BLaER1 treated with 17β-estradiol and CSF1 and Interleukin-3, amounts not matched to agents 10 nM and 100 nM (cell line): Measurements from ENCODE around the gene SOAT2.
"Not testable (repeated sequence)": the region's sequence is repeated elsewhere in the genome, so short reads cannot be mapped to it uniquely, and the experiment has no call there.

Experiments used
- H3K27ac ChIP-seq, 11 experiments: shearing (Covaris generic); formaldehyde crosslinking; 2 replicates each; pipeline ENCODE4 v1.8.1; 2022
- H3K27me3 ChIP-seq, 11 experiments: shearing (Covaris generic); formaldehyde crosslinking; 2 replicates each; pipeline ENCODE4 v1.8.1; 2022
- H3K36me3 ChIP-seq, 11 experiments: shearing (Covaris generic); formaldehyde crosslinking; 2 replicates each; pipeline ENCODE4 v1.8.1; 2022
- H3K4me1 ChIP-seq, 10 experiments: shearing (Covaris generic); formaldehyde crosslinking; 2 replicates each; pipeline ENCODE4 v1.8.1; 2022
- H3K4me2 ChIP-seq, 11 experiments: shearing (Covaris generic); formaldehyde crosslinking; 2 replicates each; pipeline ENCODE4 v1.8.1; 2022
- H3K4me3 ChIP-seq, 10 experiments: shearing (Covaris generic); formaldehyde crosslinking; 2 replicates each; pipeline ENCODE4 v1.8.1; 2022
- H3K9ac ChIP-seq, 11 experiments: shearing (Covaris generic); formaldehyde crosslinking; 2 replicates each; pipeline ENCODE4 v1.8.1; 2022
- H3K9me3 ChIP-seq, 11 experiments: shearing (Covaris generic); formaldehyde crosslinking; replicated peaks in 1 of 11; 2 replicates each; pipeline ENCODE4 v1.8.1; 2022
- H4K20me1 ChIP-seq, 11 experiments: shearing (Covaris generic); formaldehyde crosslinking; 2 replicates each; pipeline ENCODE4 v1.8.1; 2022
- Cebpa-rat ChIP-seq, 11 experiments: shearing (Covaris generic); IDR thresholded peaks; 2 replicates each; pipeline ENCODE4 v1.8.1; 2022

Gene SOAT2

DNA sequence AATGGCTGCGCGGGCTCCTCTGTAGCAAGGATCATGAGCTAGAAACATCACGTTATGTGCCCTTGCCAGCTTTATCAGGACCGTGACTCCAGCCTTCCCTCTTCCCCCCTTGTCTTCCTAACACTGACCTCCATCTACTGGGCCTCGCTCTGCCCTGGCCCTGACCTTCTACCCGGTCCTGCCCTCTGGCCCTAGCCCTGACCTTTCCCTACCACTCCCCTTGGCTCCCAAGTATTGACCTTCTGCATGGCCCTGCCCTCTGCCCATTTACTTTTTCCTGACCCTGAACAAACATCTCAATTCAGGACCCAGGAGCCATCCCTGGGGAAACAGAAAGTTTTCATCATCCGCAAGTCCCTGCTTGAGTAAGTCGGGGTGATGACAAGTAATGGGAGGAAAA lies 2.0 kb downstream of the SOAT2 start:
- H3K9me3 ChIP-seq: no peaks in the 10 kb centered on the region
- no peak overlapping the region for H3K4me3 ChIP-seq
- no peak for TF ChIP-seq Cebpa-rat (IDR thresholded peaks at IDR 0.05)
- no peak overlapping the region for H3K9ac ChIP-seq
- no peaks in the 10 kb centered on the region for H4K20me1 ChIP-seq
- no peaks in the 10 kb centered on the region for H3K27me3 ChIP-seq
- peaks cover 24 to 47% (median 29%) of the 10 kb centered on the region in 10 experiments for H3K4me1 ChIP-seq
- no peak overlapping the region for H3K4me2 ChIP-seq
- no peak overlapping the region for H3K27ac ChIP-seq
- H3K36me3 ChIP-seq: no peaks in the 10 kb centered on the region

DNA sequence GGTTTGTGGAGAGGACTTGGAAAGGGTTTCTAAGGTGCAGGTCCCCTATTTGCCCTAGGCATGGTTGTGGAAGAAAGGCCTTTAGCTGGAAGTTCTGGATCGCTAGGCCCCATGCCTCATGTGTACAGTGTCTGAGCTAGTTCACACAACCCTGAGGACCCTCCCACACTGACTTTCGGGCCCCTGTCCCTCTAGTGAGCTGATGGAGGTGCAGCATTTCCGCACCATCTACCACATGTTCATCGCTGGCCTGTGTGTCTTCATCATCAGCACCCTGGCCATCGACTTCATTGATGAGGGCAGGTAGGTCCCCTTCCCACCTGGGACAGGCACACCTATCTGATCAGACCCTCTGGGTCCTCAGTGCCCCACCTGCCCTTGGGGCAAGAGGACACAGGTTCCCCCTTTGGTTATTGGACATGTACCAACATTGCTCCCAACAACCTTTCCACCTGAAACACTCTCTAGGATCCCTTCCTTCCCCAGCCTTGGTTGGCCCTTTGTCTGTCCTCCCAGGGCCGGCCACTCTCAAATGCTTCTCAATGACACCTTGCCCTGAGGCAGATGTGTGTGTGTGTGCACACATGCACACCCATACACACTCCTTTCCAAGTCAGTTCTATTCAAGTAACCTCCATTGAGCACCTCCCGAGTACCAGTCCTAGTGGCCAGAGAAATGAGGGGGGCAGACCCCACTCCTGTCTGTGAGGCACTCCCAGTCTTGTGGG lies 2.6 kb downstream of the SOAT2 start:
- no peak overlapping the region for H3K4me2 ChIP-seq
- TF ChIP-seq Cebpa-rat (IDR thresholded peaks at IDR 0.05): no peak
- no peaks in the 10 kb centered on the region for H3K36me3 ChIP-seq
- H3K27me3 ChIP-seq: no peaks in the 10 kb centered on the region
- peaks cover 24 to 41% (median 29%) of the 10 kb centered on the region in 10 experiments for H3K4me1 ChIP-seq
- H3K9ac ChIP-seq: no peak overlapping the region
- no peak overlapping the region for H3K27ac ChIP-seq
- H3K4me3 ChIP-seq: no peak overlapping the region
- no peaks in the 10 kb centered on the region for H4K20me1 ChIP-seq
- H3K9me3 ChIP-seq: no peaks in the 10 kb centered on the region

DNA sequence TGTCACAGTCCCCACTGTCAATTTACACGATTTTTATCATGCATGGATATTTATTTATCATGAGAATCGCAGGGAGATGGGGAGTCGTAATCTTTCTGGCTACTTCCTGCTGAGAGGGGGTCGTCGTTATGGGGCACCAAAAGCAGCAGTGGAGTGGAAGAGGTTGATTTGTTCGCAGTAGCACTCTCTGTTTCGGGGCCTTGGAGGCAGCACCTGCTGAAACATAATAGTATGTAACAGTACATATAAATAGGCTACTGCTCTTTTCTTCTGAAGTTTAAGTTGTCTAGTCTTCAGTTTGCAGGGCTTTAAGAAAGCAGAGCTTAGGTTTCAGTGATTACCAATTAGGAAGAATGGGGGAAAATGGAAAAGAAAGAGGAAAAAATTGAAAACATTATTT lies 3.8 kb downstream of the SOAT2 start:
- no peak overlapping the region for H3K4me2 ChIP-seq
- H3K9me3 ChIP-seq: no peaks in the 10 kb centered on the region
- H3K4me3 ChIP-seq: no peak overlapping the region
- H3K27me3 ChIP-seq: no peaks in the 10 kb centered on the region
- no peaks in the 10 kb centered on the region for H4K20me1 ChIP-seq
- TF ChIP-seq Cebpa-rat (IDR thresholded peaks at IDR 0.05): no peak
- H3K4me1 ChIP-seq: peaks cover 23 to 29% (median 27%) of the 10 kb centered on the region in 10 experiments
- no peak overlapping the region for H3K9ac ChIP-seq
- no peak overlapping the region for H3K27ac ChIP-seq
- H3K36me3 ChIP-seq: no peaks in the 10 kb centered on the region

DNA sequence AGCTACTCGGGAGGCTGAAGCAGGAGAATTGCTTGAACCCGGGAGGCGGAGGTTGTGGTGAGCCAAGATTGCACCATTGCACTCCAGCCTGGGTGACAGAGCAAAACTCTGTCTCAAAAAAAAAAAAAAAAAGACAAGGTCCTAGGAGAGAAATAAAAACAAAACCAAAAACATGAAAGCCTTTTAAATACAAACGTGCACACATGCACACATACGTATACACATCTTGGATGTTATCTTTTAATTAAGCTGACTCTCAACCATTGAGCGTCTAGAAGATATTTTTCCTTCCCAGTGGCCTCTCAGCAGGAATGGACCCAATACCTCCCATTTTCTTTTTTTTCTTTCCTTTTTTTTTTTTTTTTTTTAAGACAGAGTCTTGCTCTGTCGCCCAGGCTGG lies 9.1 kb downstream of the SOAT2 start:
- not testable (repeated sequence) for H3K27me3 ChIP-seq, H3K4me3 ChIP-seq

DNA sequence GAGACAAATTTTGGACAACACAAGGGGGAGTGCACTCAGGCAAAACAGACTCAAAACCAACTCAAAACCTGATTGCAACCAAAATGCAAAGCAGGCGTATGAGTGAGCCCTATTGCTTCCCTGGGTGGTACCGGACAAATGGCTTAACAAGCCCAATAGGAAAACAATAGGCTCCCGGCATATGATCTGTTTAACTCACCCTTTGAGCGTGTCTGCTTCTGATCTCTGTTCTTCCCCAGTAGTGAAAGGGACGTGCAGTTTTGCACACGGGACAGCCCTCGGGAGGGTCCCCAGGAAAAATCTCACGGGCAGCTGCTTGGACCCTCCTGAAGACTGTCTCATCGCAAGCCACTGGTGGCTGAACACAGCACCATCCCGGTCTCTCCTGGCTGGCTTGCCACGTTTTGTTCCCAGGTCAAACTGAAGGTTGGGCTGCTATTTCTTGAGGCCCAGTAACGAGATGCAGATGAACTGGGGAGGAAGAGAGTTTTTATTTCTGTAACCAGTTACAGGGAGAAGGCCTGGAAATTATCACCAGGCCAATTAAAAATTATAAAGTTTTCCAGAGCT lies 9.9 kb downstream of the SOAT2 start:
- no peak for TF ChIP-seq Cebpa-rat (IDR thresholded peaks at IDR 0.05)
- Histone ChIP-seq H4K20me1 (no peaks in the 10 kb centered on the region), H3K4me3 (no peak overlapping the region), H3K27me3 (no peaks in the 10 kb centered on the region), H3K4me2 (no peak overlapping the region), H3K9ac (no peak overlapping the region), H3K36me3 (no peaks in the 10 kb centered on the region), H3K9me3 (no peaks in the 10 kb centered on the region), H3K27ac (no peak overlapping the region), H3K4me1 (no peaks in the 10 kb centered on the region)

More for the DNA sequence above, 9.1 kb downstream of the SOAT2 start:
- H3K27ac ChIP-seq, H3K9me3 ChIP-seq, H3K9ac ChIP-seq, H3K36me3 ChIP-seq, H4K20me1 ChIP-seq, H3K4me1 ChIP-seq, H3K4me2 ChIP-seq: not testable (repeated sequence)

DNA sequence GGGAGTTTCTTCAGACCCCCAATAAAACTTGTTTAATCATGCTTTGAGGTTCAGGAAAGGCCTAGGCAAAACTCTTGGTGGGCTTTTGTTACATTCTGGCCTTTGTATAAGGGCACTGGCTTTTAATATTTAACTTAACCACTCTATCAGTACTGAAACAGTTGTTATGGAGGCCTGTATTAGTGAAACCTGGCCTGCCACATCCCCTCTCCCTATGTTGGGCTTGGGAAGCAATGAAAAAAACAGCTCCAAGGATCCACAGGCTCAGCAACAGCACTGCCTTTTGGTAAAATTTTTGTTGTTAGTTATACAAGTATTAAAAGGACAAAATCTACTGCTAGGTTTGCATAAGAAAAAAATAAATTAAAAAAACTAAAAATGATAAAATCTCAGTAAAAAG lies 10.7 kb downstream of the SOAT2 start:
- no peak overlapping the region for H3K9ac ChIP-seq
- no peak for TF ChIP-seq Cebpa-rat (IDR thresholded peaks at IDR 0.05)

DNA sequence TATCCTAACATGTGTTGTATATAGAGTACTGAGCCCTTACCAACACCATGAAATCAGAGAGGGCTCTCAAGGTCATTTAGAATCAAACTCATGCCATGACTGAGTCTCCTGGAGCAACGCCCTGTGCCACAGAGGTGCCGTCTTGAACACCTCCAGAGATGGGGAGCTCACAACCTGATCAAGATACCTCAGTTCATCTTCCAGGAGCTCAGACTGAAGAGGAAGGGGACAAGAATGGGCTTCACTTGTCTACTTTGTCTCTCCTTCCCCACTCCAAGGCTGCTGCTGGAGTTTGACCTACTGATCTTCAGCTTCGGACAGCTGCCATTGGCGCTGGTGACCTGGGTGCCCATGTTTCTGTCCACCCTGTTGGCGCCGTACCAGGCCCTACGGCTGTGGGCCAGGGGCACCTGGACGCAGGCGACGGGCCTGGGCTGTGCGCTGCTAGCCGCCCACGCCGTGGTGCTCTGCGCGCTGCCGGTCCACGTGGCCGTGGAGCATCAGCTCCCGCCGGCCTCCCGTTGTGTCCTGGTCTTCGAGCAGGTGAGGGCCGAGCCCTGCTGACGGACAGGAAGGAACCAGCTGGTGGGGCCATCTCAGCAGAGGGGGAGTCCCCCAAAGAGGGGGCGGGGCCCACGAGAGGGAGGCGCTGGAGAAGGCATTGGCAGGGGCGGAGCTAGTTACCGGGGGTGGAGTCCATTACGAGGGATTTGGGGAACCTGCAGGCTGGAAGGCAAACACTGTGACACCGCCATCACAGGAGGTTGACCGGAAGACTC lies 12.0 kb downstream of the SOAT2 start:
- no peaks in the 10 kb centered on the region for H3K36me3 ChIP-seq
- H3K4me2 ChIP-seq: no peak overlapping the region
- no peak overlapping the region for H3K27ac ChIP-seq
- H4K20me1 ChIP-seq: no peaks in the 10 kb centered on the region
- no peaks in the 10 kb centered on the region for H3K27me3 ChIP-seq
- no peak overlapping the region for H3K4me3 ChIP-seq
- TF ChIP-seq Cebpa-rat (IDR thresholded peaks at IDR 0.05): no peak
- no peaks in the 10 kb centered on the region for H3K9me3 ChIP-seq
- H3K9ac ChIP-seq: no peak overlapping the region
- no peaks in the 10 kb centered on the region for H3K4me1 ChIP-seq

More for the DNA sequence above, 10.7 kb downstream of the SOAT2 start:
- H3K4me3 ChIP-seq: no peak overlapping the region
- H3K36me3 ChIP-seq: no peaks in the 10 kb centered on the region
- no peak overlapping the region for H3K4me2 ChIP-seq
- H3K27me3 ChIP-seq: no peaks in the 10 kb centered on the region
- H3K4me1 ChIP-seq: no peaks in the 10 kb centered on the region
- H3K9me3 ChIP-seq: no peaks in the 10 kb centered on the region
- H4K20me1 ChIP-seq: no peaks in the 10 kb centered on the region
- H3K27ac ChIP-seq: no peak overlapping the region

DNA sequence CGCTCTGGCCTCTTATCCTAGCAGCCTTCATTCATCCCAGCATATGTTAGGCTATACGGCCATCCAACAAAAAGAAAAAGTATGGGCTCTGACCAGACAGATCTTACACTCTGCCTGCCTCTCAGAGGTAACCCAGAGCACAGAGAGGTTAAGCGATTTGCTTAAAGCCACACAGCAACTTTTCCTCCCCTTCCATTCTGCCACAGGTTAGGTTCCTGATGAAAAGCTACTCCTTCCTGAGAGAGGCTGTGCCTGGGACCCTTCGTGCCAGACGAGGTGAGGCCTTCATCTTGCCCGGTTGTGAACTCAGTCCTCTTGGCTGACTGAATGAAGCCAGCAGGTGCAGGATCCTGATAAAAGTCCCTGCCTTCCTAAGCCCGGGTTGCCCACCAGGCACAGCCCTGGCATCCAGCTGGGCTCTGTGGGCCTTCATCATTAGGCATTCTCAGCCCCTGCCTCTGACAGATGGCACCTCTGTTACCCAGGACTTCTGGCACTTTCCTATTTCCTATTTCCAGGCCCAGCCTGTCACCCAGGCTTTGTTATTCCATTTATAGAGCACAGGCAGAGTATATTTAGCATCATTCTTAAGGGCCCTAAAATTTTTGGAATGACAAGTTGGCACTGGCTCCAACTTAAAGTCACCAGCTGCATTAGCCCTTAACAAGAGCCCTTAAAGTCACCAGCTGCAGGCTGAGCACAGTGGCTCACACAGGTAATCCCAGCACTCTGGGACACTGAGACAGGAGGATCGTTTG lies 12.8 kb downstream of the SOAT2 start:
- H3K4me1 ChIP-seq: no peaks in the 10 kb centered on the region
- H3K4me3 ChIP-seq: no peak overlapping the region
- H3K36me3 ChIP-seq: no peaks in the 10 kb centered on the region
- TF ChIP-seq Cebpa-rat (IDR thresholded peaks at IDR 0.05): no peak
- no peaks in the 10 kb centered on the region for H4K20me1 ChIP-seq
- H3K4me2 ChIP-seq: no peak overlapping the region
- H3K9me3 ChIP-seq: no peaks in the 10 kb centered on the region
- no peak overlapping the region for H3K27ac ChIP-seq
- no peaks in the 10 kb centered on the region for H3K27me3 ChIP-seq
- H3K9ac ChIP-seq: no peak overlapping the region

DNA sequence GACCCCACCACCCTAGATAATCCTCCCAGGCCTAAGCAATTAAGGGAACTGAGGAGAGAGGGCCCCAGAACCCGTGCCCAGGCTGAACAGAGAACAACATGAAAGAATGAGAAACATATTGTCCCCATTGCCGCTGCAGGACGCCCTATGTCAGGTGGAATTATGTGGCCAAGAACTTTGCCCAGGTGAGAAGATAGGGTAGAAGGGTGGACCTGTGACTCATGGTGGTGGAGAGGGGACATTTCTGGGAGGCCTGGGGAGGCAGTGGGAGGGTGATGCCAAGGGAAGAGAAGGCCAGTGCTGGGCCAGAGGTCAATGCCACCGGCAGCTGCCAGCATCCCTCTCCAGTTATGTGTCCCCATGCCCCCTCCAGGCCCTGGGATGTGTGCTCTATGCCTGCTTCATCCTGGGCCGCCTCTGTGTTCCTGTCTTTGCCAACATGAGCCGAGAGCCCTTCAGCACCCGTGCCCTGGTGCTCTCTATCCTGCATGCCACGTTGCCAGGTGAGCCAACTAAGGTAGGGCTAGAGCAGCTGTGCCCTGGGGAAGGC lies 15.5 kb downstream of the SOAT2 start:
- Histone ChIP-seq H4K20me1 (no peaks in the 10 kb centered on the region), H3K9ac (no peak overlapping the region), H3K4me1 (no peaks in the 10 kb centered on the region), H3K4me2 (no peak overlapping the region), H3K27ac (no peak overlapping the region), H3K4me3 (no peak overlapping the region), H3K9me3 (no peaks in the 10 kb centered on the region), H3K36me3 (no peaks in the 10 kb centered on the region), H3K27me3 (no peaks in the 10 kb centered on the region)
- no peak for TF ChIP-seq Cebpa-rat (IDR thresholded peaks at IDR 0.05)
